Type B pancreatic cell (in vitro differentiated cells): Measurements from ENCODE around the gene DENND1B. TPM values are rescaled to one million over a fixed set of nuclear protein-coding genes. Genes with fewer than 3 reads are reported as not detected.

Experiments used
- DNase-seq: peaks from one replicate; pipeline ENCODE4 v3.0.0; 2021; ENCODE audit warnings: mixed read lengths; ENCODE audit not compliant: unreplicated experiment; ENCODE audit errors: extremely low spot score
- H3K27ac Mint-ChIP-seq: 2 replicates; pipeline ENCODE4 v1.8.0; 2021; ENCODE audit warnings: mild to moderate bottlenecking, mixed read lengths
- H3K27me3 Mint-ChIP-seq: 2 replicates; pipeline ENCODE4 v1.8.0; 2021; ENCODE audit warnings: mixed read lengths
- H3K36me3 Mint-ChIP-seq: 2 replicates; pipeline ENCODE4 v1.8.0; 2021; ENCODE audit warnings: mixed read lengths
- H3K4me1 Mint-ChIP-seq: one replicate; pipeline ENCODE4 v1.8.0; 2021; ENCODE audit warnings: mixed read lengths; ENCODE audit not compliant: unreplicated experiment
- H3K4me3 Mint-ChIP-seq: 2 replicates; pipeline ENCODE4 v1.8.0; 2021; ENCODE audit warnings: mild to moderate bottlenecking, mixed read lengths
- H3K9me3 Mint-ChIP-seq: 2 replicates; pipeline ENCODE4 v1.8.0; 2021; ENCODE audit warnings: mixed read lengths
- CTCF ChIP-seq: fragments of 200-600 bp; sonication (generic); conservative IDR thresholded peaks from 2 replicates; pipeline ENCODE4 v1.5.0; 2021; ENCODE audit warnings: antibody characterized with exemption, mild to moderate bottlenecking
- total RNA-seq: library from RNA; stranded (reverse); gene quantifications from 2 replicates; pipeline ENCODE4 v1.2.1, GENCODE V29; 2021; ENCODE audit warnings: low replicate concordance

The DENND1B gene
- total RNA-seq, 1 donor from 2014 or later: 8.7 TPM

DNA sequence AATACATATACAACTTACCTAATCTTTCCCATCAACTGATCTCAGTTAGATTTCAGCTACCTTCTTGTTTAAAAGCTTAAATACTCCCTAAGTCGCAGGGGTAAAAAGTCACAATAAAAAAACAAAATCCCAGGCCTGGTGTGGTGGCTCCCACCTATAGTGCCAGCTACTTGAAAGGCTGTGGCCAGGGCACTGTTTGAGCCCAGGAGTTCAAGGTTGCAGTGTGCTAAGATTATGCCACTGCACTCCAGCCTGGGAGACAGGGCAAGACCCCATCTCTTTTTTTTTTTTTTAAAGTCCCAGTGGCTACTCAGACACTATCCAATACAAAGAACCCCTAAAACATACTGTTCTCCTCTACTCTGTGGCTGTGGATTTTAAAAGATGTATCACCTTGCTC is 228.3 kb downstream of the DENND1B start:
- no peak for DNase-seq
- Mint-ChIP-seq H3K4me1 (no peaks in the 10 kb centered on the region), H3K27me3 (no peaks in the 10 kb centered on the region), H3K4me3 (no peak overlapping the region), H3K9me3 (peaks cover 7% of the 10 kb centered on the region), H3K27ac (no peak overlapping the region), H3K36me3 (no peaks in the 10 kb centered on the region)
- no peak for TF ChIP-seq CTCF

GRCh38 chr1:197544553-197544952 is 230.7 kb downstream of the DENND1B start:
- H3K4me1 Mint-ChIP-seq: no peaks in the 10 kb centered on the region
- peaks cover 7% of the 10 kb centered on the region for H3K9me3 Mint-ChIP-seq
- DNase-seq: no peak
- H3K27ac Mint-ChIP-seq: no peak overlapping the region
- no peak overlapping the region for H3K4me3 Mint-ChIP-seq
- no peak for TF ChIP-seq CTCF
- H3K27me3 Mint-ChIP-seq: no peaks in the 10 kb centered on the region
- no peaks in the 10 kb centered on the region for H3K36me3 Mint-ChIP-seq

- no peak for TF ChIP-seq CTCF
- Mint-ChIP-seq H3K4me1 (no peaks in the 10 kb centered on the region), H3K36me3 (no peaks in the 10 kb centered on the region), H3K27ac (no peak overlapping the region), H3K27me3 (no peaks in the 10 kb centered on the region), H3K9me3 (peaks cover 7% of the 10 kb centered on the region), H3K4me3 (no peak overlapping the region)
- DNase-seq: no peak
These were observed 231.2 kb downstream of the DENND1B start for GRCh38 chr1:197544130-197544529.

DNA sequence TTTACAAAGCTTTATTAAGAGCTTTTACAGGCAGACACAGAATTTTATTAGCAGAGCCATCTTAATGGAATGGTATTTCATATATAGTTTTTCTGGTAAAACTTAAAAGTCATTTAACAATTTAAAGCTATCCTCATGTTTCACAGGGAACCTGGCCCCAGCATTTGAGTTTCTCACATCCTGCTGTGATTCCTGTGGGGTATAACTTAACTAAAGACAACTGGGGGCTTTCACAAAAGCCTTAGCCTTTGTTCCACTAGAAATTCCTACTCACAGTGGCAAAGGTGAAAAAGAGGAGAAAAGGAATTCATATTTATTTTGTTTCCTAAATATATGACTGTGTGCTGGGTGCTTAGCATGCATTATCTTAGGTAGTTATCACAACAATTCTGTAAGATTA is 233.9 kb downstream of the DENND1B start:
- Mint-ChIP-seq H3K36me3 (no peaks in the 10 kb centered on the region), H3K4me3 (no peak overlapping the region), H3K27me3 (no peaks in the 10 kb centered on the region), H3K4me1 (no peaks in the 10 kb centered on the region), H3K27ac (no peak overlapping the region), H3K9me3 (peaks cover 7% of the 10 kb centered on the region)
- no peak for TF ChIP-seq CTCF
- DNase-seq: no peak

GRCh38 chr1:197526736-197527371 is 248.4 kb downstream of the DENND1B start:
- no peaks in the 10 kb centered on the region for H3K27me3 Mint-ChIP-seq
- H3K4me1 Mint-ChIP-seq: no peaks in the 10 kb centered on the region
- no peaks in the 10 kb centered on the region for H3K9me3 Mint-ChIP-seq
- TF ChIP-seq CTCF: peak; percentile 90
- no peak overlapping the region for H3K4me3 Mint-ChIP-seq
- DNase-seq: no peak
- no peaks in the 10 kb centered on the region for H3K36me3 Mint-ChIP-seq
- no peak overlapping the region for H3K27ac Mint-ChIP-seq
